ENCODE results near the gene GAB2. TPM values are rescaled to one million over a fixed set of nuclear protein-coding genes. Genes with fewer than 3 reads are reported as not detected.

GAB2 gene
- total and polyA plus RNA-seq, 10 of the 15 experiments (the other 5 are each of a cell fraction or from before 2014, with no cell fraction given) = 0.69 to 12.6 (median 3.8) TPM

DNA sequence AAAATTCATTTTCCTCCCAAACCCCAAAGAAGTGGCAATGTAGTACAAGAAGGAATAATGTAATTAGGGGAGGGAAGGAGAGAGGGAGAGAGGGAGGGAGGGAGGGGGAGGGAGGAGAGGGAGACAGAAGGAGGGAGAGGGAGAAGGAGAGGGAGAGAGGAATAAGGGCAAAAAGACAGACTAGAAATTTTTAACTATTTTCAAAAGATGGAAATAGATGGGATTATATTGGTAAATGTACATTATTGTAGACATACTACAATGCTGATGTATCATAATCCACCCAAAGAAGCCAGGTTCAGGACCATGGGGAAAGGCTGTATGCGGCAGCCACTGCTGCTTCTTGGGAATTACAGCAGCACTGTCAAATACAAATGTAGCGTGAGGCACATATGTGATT lies 74.3 kb downstream of the GAB2 start:
- Histone ChIP-seq H3K27me3 (replicated peaks in 1 of 2; ENCODE audit: control insufficient read depth in 2 of 2, insufficient read depth in 2 of 2, low read length in 1 of 2) (no peaks in the 10 kb centered on the region), H3K79me2 (ENCODE audit: control insufficient read depth, insufficient read depth, low read length) (no peaks in the 10 kb centered on the region), H4K20me1 (ENCODE audit: control insufficient read depth, insufficient read depth) (no peaks in the 10 kb centered on the region), H3K36me3 (ENCODE audit: control insufficient read depth in 2 of 2, insufficient read depth in 2 of 2, low read length in 1 of 2) (no peaks in the 10 kb centered on the region), H3K9ac (ENCODE audit: control insufficient read depth, insufficient read depth, low read length) (no peak overlapping the region), H3K4me2 (ENCODE audit: control insufficient read depth, insufficient read depth) (no peak overlapping the region), H3K27ac (ENCODE audit: control insufficient read depth, insufficient read depth) (no peak overlapping the region), H3K9me3 (replicated peaks; ENCODE audit: control insufficient read depth, insufficient read depth, low read length) (no peaks in the 10 kb centered on the region), H3K4me1 (ENCODE audit: control insufficient read depth, insufficient read depth, low read length) (no peaks in the 10 kb centered on the region), H3K4me3 (no peak overlapping the region), H2AFZ (ENCODE audit: control insufficient read depth, low read depth, low read length) (no peak overlapping the region)
- whole genome bisulfite sequencing (ENCODE audit: insufficient coverage, insufficient replicate concordance, low lambda C conversion rate, missing lambda C conversion rate) = 63% methylated on average over 2 of the region's 2 CpGs
- in situ Hi-C loops (cut with MboI) = no loop called here
- TF ChIP-seq ZNF207 (IDR thresholded peaks at IDR 0.05; ENCODE audit: borderline replicate concordance) = no peak
- TF ChIP-seq NFIC (IDR thresholded peaks at IDR 0.05; ENCODE audit: low read depth, low read length) = no peak
- BruUV-seq (replicated peaks) = no TSS peak
- intact Hi-C loops (cut with micrococcal nuclease; ENCODE audit: unreplicated experiment) = no loop called here
- no peak for DNase-seq (ENCODE audit: low read depth, low spot score)
- ChIA-PET POLR2A (no interaction called here), CTCF (no interaction called here), RAD21 (ENCODE audit: unreplicated experiment) (no interaction called here), SMC1A (ENCODE audit: uncharacterized antibody, unreplicated experiment) (no interaction called here)
- no peak for ATAC-seq
- no peak for FAIRE-seq

DNA sequence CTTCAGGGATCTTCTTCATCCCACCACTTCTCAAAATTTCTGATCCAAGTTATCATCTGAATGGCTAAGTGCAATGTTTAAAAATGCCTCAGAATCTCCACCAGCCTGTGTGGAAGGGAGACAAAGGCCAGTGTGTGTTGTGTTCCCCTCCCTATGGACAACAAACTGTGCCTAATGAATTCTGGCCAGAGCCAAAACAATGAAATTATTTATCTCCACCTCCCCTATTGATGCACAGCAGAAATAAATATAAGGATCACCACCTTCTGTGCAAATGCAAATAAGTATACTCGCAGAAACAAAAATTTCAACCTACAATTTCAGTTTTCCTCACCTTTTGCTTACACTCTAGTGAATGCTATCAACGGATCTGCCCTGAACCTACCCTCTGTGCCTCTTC lies 75.8 kb downstream of the GAB2 start:
- ChIA-PET SMC1A (ENCODE audit: uncharacterized antibody, unreplicated experiment) (no interaction called here), POLR2A (no interaction called here), CTCF (no interaction called here), RAD21 (ENCODE audit: unreplicated experiment) (no interaction called here)
- Histone ChIP-seq H4K20me1 (ENCODE audit: control insufficient read depth, insufficient read depth) (no peaks in the 10 kb centered on the region), H3K79me2 (ENCODE audit: control insufficient read depth, insufficient read depth, low read length) (no peaks in the 10 kb centered on the region), H3K4me2 (ENCODE audit: control insufficient read depth, insufficient read depth) (no peak overlapping the region), H3K9me3 (replicated peaks; ENCODE audit: control insufficient read depth, insufficient read depth, low read length) (no peaks in the 10 kb centered on the region), H3K27me3 (replicated peaks in 1 of 2; ENCODE audit: control insufficient read depth in 2 of 2, insufficient read depth in 2 of 2, low read length in 1 of 2) (no peaks in the 10 kb centered on the region), H3K4me3 (no peak overlapping the region), H2AFZ (ENCODE audit: control insufficient read depth, low read depth, low read length) (no peak overlapping the region), H3K36me3 (ENCODE audit: control insufficient read depth in 2 of 2, insufficient read depth in 2 of 2, low read length in 1 of 2) (no peaks in the 10 kb centered on the region), H3K9ac (ENCODE audit: control insufficient read depth, insufficient read depth, low read length) (no peak overlapping the region), H3K27ac (ENCODE audit: control insufficient read depth, insufficient read depth) (no peak overlapping the region), H3K4me1 (ENCODE audit: control insufficient read depth, insufficient read depth, low read length) (no peaks in the 10 kb centered on the region)
- 92% methylated on average over 2 of the region's 2 CpGs for WGBS (ENCODE audit: insufficient coverage, insufficient replicate concordance, low lambda C conversion rate, missing lambda C conversion rate)
- no peak for FAIRE-seq
- in situ Hi-C loops (cut with MboI) = no loop called here
- DNase-seq (ENCODE audit: low read depth, low spot score) = no peak
- no peak for ATAC-seq
- no TSS peak for BruUV-seq (replicated peaks)
- intact Hi-C loops (cut with micrococcal nuclease; ENCODE audit: unreplicated experiment) = no loop called here
- TF ChIP-seq BHLHE40 (IDR thresholded peaks at IDR 0.05; ENCODE audit: borderline replicate concordance in 1 of 2, low read depth in 2 of 2, low read length in 1 of 2) (no peak), KDM1A (IDR thresholded peaks at IDR 0.05; ENCODE audit: borderline replicate concordance) (no peak), RBBP5 (conservative IDR thresholded peaks at IDR 0.05) (no peak), PAX8 (IDR thresholded peaks at IDR 0.05) (no peak), SUPT20H (IDR thresholded peaks at IDR 0.05; ENCODE audit: borderline replicate concordance, control insufficient read depth, low read depth, low read length) (no peak), MEF2B (IDR thresholded peaks at IDR 0.05; ENCODE audit: partially characterized antibody, poor library complexity, severe bottlenecking) (no peak), ESRRA (IDR thresholded peaks at IDR 0.05; ENCODE audit: low read length) (no peak), IKZF2 (IDR thresholded peaks at IDR 0.05) (no peak)
- TF ChIP-seq, protein P1, sequence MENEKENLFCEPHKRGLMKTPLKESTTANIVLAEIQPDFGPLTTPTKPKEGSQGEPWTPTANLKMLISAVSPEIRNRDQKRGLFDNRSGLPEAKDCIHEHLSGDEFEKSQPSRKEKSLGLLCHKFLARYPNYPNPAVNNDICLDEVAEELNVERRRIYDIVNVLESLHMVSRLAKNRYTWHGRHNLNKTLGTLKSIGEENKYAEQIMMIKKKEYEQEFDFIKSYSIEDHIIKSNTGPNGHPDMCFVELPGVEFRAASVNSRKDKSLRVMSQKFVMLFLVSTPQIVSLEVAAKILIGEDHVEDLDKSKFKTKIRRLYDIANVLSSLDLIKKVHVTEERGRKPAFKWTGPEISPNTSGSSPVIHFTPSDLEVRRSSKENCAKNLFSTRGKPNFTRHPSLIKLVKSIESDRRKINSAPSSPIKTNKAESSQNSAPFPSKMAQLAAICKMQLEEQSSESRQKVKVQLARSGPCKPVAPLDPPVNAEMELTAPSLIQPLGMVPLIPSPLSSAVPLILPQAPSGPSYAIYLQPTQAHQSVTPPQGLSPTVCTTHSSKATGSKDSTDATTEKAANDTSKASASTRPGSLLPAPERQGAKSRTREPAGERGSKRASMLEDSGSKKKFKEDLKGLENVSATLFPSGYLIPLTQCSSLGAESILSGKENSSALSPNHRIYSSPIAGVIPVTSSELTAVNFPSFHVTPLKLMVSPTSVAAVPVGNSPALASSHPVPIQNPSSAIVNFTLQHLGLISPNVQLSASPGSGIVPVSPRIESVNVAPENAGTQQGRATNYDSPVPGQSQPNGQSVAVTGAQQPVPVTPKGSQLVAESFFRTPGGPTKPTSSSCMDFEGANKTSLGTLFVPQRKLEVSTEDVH (IDR thresholded peaks at IDR 0.05; ENCODE audit: low read depth, partially characterized antibody) = no peak
- TF ChIP-seq, protein P2, sequence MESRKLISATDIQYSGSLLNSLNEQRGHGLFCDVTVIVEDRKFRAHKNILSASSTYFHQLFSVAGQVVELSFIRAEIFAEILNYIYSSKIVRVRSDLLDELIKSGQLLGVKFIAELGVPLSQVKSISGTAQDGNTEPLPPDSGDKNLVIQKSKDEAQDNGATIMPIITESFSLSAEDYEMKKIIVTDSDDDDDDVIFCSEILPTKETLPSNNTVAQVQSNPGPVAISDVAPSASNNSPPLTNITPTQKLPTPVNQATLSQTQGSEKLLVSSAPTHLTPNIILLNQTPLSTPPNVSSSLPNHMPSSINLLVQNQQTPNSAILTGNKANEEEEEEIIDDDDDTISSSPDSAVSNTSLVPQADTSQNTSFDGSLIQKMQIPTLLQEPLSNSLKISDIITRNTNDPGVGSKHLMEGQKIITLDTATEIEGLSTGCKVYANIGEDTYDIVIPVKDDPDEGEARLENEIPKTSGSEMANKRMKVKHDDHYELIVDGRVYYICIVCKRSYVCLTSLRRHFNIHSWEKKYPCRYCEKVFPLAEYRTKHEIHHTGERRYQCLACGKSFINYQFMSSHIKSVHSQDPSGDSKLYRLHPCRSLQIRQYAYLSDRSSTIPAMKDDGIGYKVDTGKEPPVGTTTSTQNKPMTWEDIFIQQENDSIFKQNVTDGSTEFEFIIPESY (IDR thresholded peaks at IDR 0.05) = no peak
- TF ChIP-seq, protein P3, sequence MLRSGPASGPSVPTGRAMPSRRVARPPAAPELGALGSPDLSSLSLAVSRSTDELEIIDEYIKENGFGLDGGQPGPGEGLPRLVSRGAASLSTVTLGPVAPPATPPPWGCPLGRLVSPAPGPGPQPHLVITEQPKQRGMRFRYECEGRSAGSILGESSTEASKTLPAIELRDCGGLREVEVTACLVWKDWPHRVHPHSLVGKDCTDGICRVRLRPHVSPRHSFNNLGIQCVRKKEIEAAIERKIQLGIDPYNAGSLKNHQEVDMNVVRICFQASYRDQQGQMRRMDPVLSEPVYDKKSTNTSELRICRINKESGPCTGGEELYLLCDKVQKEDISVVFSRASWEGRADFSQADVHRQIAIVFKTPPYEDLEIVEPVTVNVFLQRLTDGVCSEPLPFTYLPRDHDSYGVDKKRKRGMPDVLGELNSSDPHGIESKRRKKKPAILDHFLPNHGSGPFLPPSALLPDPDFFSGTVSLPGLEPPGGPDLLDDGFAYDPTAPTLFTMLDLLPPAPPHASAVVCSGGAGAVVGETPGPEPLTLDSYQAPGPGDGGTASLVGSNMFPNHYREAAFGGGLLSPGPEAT (IDR thresholded peaks at IDR 0.05; ENCODE audit: low read depth) = no peak
